Activated naive CD4-positive, alpha-beta T cell treated with anti-CD3 and anti-CD28 coated beads for 36 hours (primary cell): ENCODE measurements around the gene PIP5K1B. TPM values are rescaled to one million over a fixed set of nuclear protein-coding genes. Genes with fewer than 3 reads are reported as not detected.

Experiments used
- CTCF ChIA-PET: fragments of 350-600 bp; sonication (Branson Sonifier 250); formaldehyde crosslinking; loops from one replicate; lab custom pipeline; 2021; ENCODE audit warnings: antibody characterized with exemption; lab: Charles Lee
- DNase-seq: peaks from one replicate; pipeline ENCODE4 v3.0.0-alpha.2; 2020
- H3K27ac Mint-ChIP-seq: one replicate; pipeline ENCODE4 v1.8.0; 2021; ENCODE audit warnings: mild to moderate bottlenecking, mixed read lengths
- H3K27me3 Mint-ChIP-seq: one replicate; pipeline ENCODE4 v1.8.0; 2021; ENCODE audit warnings: low read depth, mixed read lengths
- H3K36me3 Mint-ChIP-seq: one replicate; pipeline ENCODE4 v1.8.0; 2021; ENCODE audit warnings: low read depth, mixed read lengths
- H3K4me1 Mint-ChIP-seq: one replicate; pipeline ENCODE4 v1.8.0; 2021; ENCODE audit warnings: low read depth, mixed read lengths
- H3K4me3 Mint-ChIP-seq: one replicate; pipeline ENCODE4 v1.8.0; 2021; ENCODE audit warnings: mild to moderate bottlenecking, moderate library complexity, mixed read lengths
- H3K9me3 Mint-ChIP-seq: one replicate; pipeline ENCODE4 v1.8.0; 2021; ENCODE audit warnings: mixed read lengths
- intact Hi-C: fragments of 100-400 bp; cut with micrococcal nuclease; formaldehyde crosslinking; loops from one replicate; pipeline ENCODE4 v1.15.1; 2023
- total RNA-seq, 2 experiments: library from RNA; stranded (reverse); gene quantifications; one replicate each; pipeline ENCODE4 v1.2.3, GENCODE V29; 2021

Gene PIP5K1B
- total RNA-seq, 2 experiments from 2014 or later, result 0.38 to 0.42 TPM

- Mint-ChIP-seq H3K36me3 (no peaks in the 10 kb centered on the region), H3K27me3 (no peaks in the 10 kb centered on the region), H3K4me3 (peak overlapping the region; percentile 61), H3K27ac (peak overlapping the region; percentile 89), H3K4me1 (peaks cover 42% of the 10 kb centered on the region), H3K9me3 (no peaks in the 10 kb centered on the region)
- intact Hi-C loops, result loop anchor here (5.0 to 10.0 kb wide), 2 partner anchors 138 to 1360 kb away; partner anchors contain the start of gene SMC5
- DNase-seq, result no peak
- CTCF ChIA-PET, result interaction anchor here (1.5 kb wide), 1 partner anchor 105 kb away, joined by 3 read pairs; no protein-coding TSS in a partner anchor
Measured at GRCh38 chr9:68894502-68894901, 189.5 kb downstream of the PIP5K1B start.

- CTCF ChIA-PET, result interaction anchor here (0.6 to 2.0 kb wide), 5 partner anchors 51 to 140 kb away, joined by 3 to 7 read pairs (median 4); no protein-coding TSS in a partner anchor
- intact Hi-C loops, result loop anchor here (1.0 to 10.0 kb wide), 6 partner anchors 8 to 1359 kb away; partner anchors contain the start of gene SMC5
- no peak for DNase-seq
- peak overlapping the region; percentile 89 for H3K27ac Mint-ChIP-seq
- H3K9me3 Mint-ChIP-seq, result no peaks in the 10 kb centered on the region
- H3K36me3 Mint-ChIP-seq, result no peaks in the 10 kb centered on the region
- peak overlapping the region; percentile 61 for H3K4me3 Mint-ChIP-seq
- H3K27me3 Mint-ChIP-seq, result no peaks in the 10 kb centered on the region
- peaks cover 42% of the 10 kb centered on the region for H3K4me1 Mint-ChIP-seq
Measured at GRCh38 chr9:68895741-68896478, 190.9 kb downstream of the PIP5K1B start.

DNA sequence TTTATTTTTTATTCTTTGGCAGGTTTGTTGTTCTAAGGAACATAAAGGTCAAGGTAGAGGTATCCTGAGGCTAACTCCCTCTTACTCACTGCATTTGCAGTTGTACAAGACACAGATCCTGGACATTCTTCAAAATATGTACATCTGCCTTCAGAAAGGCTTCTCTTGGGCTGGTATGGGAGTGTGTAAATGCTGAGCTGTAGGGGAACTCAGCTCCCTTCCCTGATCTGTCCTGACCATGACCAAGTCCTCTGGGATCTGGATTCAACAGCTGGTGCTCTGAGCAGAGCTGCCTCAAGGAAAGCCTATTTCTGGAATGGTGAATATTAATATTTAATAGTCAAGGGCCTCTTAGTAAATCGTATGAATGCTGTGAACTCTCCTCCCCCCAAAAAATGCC, 191.4 kb downstream of the PIP5K1B start:
- Mint-ChIP-seq H3K9me3 (no peaks in the 10 kb centered on the region), H3K27ac (peak overlapping the region; percentile 89), H3K4me3 (peak overlapping the region; percentile 61), H3K4me1 (peaks cover 42% of the 10 kb centered on the region), H3K36me3 (no peaks in the 10 kb centered on the region), H3K27me3 (no peaks in the 10 kb centered on the region)
- intact Hi-C loops, result loop anchor here (1.0 to 10.0 kb wide), 6 partner anchors 8 to 1358 kb away; partner anchors contain the start of gene SMC5
- CTCF ChIA-PET, result interaction anchor here (0.5 to 2.0 kb wide), 5 partner anchors 41 to 140 kb away, joined by 3 to 7 read pairs (median 4); no protein-coding TSS in a partner anchor
- no peak for DNase-seq

- Mint-ChIP-seq H3K4me1 (peaks cover 42% of the 10 kb centered on the region), H3K4me3 (no peak overlapping the region), H3K9me3 (no peaks in the 10 kb centered on the region), H3K27ac (no peak overlapping the region), H3K36me3 (no peaks in the 10 kb centered on the region), H3K27me3 (no peaks in the 10 kb centered on the region)
- no peak for DNase-seq
- CTCF ChIA-PET, result interaction anchor here (0.5 to 2.0 kb wide), 6 partner anchors 9 to 314 kb away, joined by 3 to 7 read pairs (median 4); no protein-coding TSS in a partner anchor
- intact Hi-C loops, result loop anchor here (10.0 kb wide), 1 partner anchor 1357 kb away; the partner anchor contains the start of gene SMC5
Measured at GRCh38 chr9:68897577-68898145, 192.6 kb downstream of the PIP5K1B start.

GRCh38 chr9:68898781-68899439, 193.9 kb downstream of the PIP5K1B start:
- Mint-ChIP-seq H3K4me1 (peaks cover 40% of the 10 kb centered on the region), H3K27ac (no peak overlapping the region), H3K36me3 (no peaks in the 10 kb centered on the region), H3K9me3 (no peaks in the 10 kb centered on the region), H3K27me3 (no peaks in the 10 kb centered on the region), H3K4me3 (no peak overlapping the region)
- intact Hi-C loops, result loop anchor here (10.0 kb wide), 1 partner anchor 1356 kb away; the partner anchor contains the start of gene SMC5
- CTCF ChIA-PET, result interaction anchor here (0.5 kb wide), 1 partner anchor 14 kb away, joined by 3 read pairs; no protein-coding TSS in a partner anchor
- DNase-seq, result no peak

- H3K27ac Mint-ChIP-seq, result peak overlapping the region; percentile 26
- no peaks in the 10 kb centered on the region for H3K9me3 Mint-ChIP-seq
- no peak for DNase-seq
- peaks cover 9% of the 10 kb centered on the region for H3K4me1 Mint-ChIP-seq
- no peaks in the 10 kb centered on the region for H3K27me3 Mint-ChIP-seq
- intact Hi-C loops, result no loop called here
- no peak overlapping the region for H3K4me3 Mint-ChIP-seq
- H3K36me3 Mint-ChIP-seq, result no peaks in the 10 kb centered on the region
- CTCF ChIA-PET, result no interaction called here
Measured at GRCh38 chr9:68904454-68904853, 199.4 kb downstream of the PIP5K1B start.

GRCh38 chr9:68905129-68905528, 200.1 kb downstream of the PIP5K1B start:
- H3K27ac Mint-ChIP-seq, result no peak overlapping the region
- intact Hi-C loops, result no loop called here
- CTCF ChIA-PET, result no interaction called here

DNA sequence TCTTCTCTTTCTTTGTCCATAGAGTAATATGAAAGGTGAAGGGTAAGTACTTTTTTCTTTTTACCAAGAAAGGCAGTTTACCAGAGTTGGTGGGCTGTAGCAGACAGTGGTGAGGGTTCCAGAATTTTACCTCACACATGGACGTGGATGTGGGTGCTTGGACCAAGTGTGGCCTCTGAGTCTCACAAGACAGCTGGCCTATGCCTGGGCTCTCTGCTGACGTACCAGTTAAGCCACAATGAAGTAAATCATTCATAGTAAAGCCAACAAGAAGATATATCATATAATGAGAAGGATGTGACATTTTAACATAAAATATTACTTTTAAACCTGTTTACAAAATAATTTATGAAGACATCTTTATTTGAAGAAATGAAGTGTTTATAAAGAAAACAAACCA, 202.9 kb downstream of the PIP5K1B start:
- H3K27me3 Mint-ChIP-seq, result peaks cover 4% of the 10 kb centered on the region
- no peak overlapping the region for H3K4me3 Mint-ChIP-seq
- intact Hi-C loops, result no loop called here
- CTCF ChIA-PET, result no interaction called here
- peaks cover 11% of the 10 kb centered on the region for H3K4me1 Mint-ChIP-seq
- no peak overlapping the region for H3K27ac Mint-ChIP-seq
- DNase-seq, result no peak
- no peaks in the 10 kb centered on the region for H3K36me3 Mint-ChIP-seq
- H3K9me3 Mint-ChIP-seq, result no peaks in the 10 kb centered on the region

More at GRCh38 chr9:68905129-68905528, 200.1 kb downstream of the PIP5K1B start:
- Mint-ChIP-seq H3K9me3 (no peaks in the 10 kb centered on the region), H3K4me1 (peaks cover 9% of the 10 kb centered on the region), H3K4me3 (no peak overlapping the region), H3K27me3 (no peaks in the 10 kb centered on the region), H3K36me3 (no peaks in the 10 kb centered on the region)
- DNase-seq, result no peak

DNA sequence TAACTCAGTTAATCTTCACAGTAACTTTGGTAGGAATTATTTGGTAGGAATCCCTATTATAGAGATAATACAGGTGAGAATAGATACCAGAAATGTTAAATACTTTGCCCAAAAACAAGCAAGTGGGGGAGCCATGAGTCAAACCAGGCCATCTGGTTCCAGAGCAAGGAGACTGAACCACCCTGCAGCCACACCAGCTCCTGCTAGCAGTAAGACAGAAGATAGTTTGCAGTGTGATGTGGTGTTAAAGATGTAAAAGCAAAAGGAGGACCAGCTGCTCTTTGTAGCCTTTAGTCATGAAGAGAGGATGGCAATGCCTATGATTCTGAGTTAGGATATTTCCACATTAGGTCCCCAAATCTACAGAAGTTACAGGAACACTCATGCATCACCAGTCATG, 207.5 kb downstream of the PIP5K1B start:
- Mint-ChIP-seq H3K36me3 (no peaks in the 10 kb centered on the region), H3K9me3 (no peaks in the 10 kb centered on the region), H3K27ac (no peak overlapping the region), H3K27me3 (peaks cover 4% of the 10 kb centered on the region), H3K4me3 (no peak overlapping the region), H3K4me1 (peaks cover 6% of the 10 kb centered on the region)
- no peak for DNase-seq
- intact Hi-C loops, result no loop called here
- CTCF ChIA-PET, result interaction anchor here (2.2 kb wide), 1 partner anchor 87 kb away, joined by 9 read pairs; no protein-coding TSS in a partner anchor

GRCh38 chr9:68913054-68913453, 208.0 kb downstream of the PIP5K1B start:
- H3K4me1 Mint-ChIP-seq, result peaks cover 9% of the 10 kb centered on the region
- no peak overlapping the region for H3K27ac Mint-ChIP-seq
- H3K9me3 Mint-ChIP-seq, result no peaks in the 10 kb centered on the region
- CTCF ChIA-PET, result interaction anchor here (2.2 kb wide), 1 partner anchor 87 kb away, joined by 9 read pairs; no protein-coding TSS in a partner anchor
- H3K4me3 Mint-ChIP-seq, result no peak overlapping the region
- intact Hi-C loops, result no loop called here
- no peaks in the 10 kb centered on the region for H3K36me3 Mint-ChIP-seq
- H3K27me3 Mint-ChIP-seq, result peaks cover 4% of the 10 kb centered on the region
- no peak for DNase-seq

GRCh38 chr9:68914751-68915150, 209.7 kb downstream of the PIP5K1B start:
- CTCF ChIA-PET, result interaction anchor here (2.2 kb wide), 1 partner anchor 85 kb away, joined by 9 read pairs; no protein-coding TSS in a partner anchor
- peaks cover 4% of the 10 kb centered on the region for H3K27me3 Mint-ChIP-seq

DNA sequence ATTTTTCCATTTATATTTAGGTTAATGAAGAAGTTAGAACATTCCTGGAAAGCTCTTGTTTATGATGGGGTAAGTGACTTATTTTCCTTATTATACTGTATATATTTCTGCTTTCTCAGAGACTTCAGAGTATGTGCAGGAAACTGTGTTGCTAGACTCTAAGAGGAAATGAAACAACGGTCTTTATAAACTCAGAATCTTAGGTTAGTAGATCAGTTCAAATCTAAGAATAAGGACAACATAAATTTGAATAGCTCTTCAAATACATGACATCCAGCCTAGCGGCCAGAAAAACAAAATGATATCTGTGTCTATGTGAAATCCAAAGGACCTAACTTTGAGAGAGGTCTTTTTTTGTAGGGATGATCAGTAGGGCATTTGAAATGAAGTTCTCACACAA, 214.6 kb downstream of the PIP5K1B start:
- intact Hi-C loops, result no loop called here
- Mint-ChIP-seq H3K36me3 (no peaks in the 10 kb centered on the region), H3K27ac (no peak overlapping the region), H3K4me3 (no peak overlapping the region), H3K27me3 (no peaks in the 10 kb centered on the region), H3K4me1 (peaks cover 17% of the 10 kb centered on the region), H3K9me3 (no peaks in the 10 kb centered on the region)
- CTCF ChIA-PET, result interaction anchor here (1.7 kb wide), 1 partner anchor 78 kb away, joined by 5 read pairs; no protein-coding TSS in a partner anchor
- DNase-seq, result no peak

More at GRCh38 chr9:68914751-68915150, 209.7 kb downstream of the PIP5K1B start:
- Mint-ChIP-seq H3K4me3 (no peak overlapping the region), H3K4me1 (peaks cover 13% of the 10 kb centered on the region), H3K9me3 (no peaks in the 10 kb centered on the region), H3K27ac (no peak overlapping the region), H3K36me3 (no peaks in the 10 kb centered on the region)
- intact Hi-C loops, result no loop called here
- no peak for DNase-seq
